Heart left ventricle (tissue), 16 donors: ENCODE results near the gene TTC34. TPM values are rescaled to one million over a fixed set of nuclear protein-coding genes. Genes with fewer than 3 reads are reported as not detected.

Source experiments
- ATAC-seq, 4 donors: fragments of 200-7000 bp; cut with Tn5 transposase; one replicate each; pipeline ENCODE4 v1.9.1; 2020 to 2022; ENCODE audit warnings: moderate library complexity in 4 of 4, mild to moderate bottlenecking in 3 of 4, moderate number of reproducible peaks in 1 of 4
- DNase-seq, 5 donors: peaks; one replicate each; pipeline ENCODE4 v3.0.0-alpha.2; 2020
- H3K27ac ChIP-seq, 12 donors: fragments of 200-600 bp; sonication (generic) in 4 of 12; one replicate each; pipeline versions ENCODE4 v1.5.0 to v1.8.0; 2016 to 2022; ENCODE audit warnings: mild to moderate bottlenecking in 2 of 12
- H3K27me3 ChIP-seq, 9 donors: fragments of 200-600 bp; sonication (generic) in 2 of 9; one replicate each; pipeline versions ENCODE4 v1.5.1 to v1.8.0; 2016 to 2022; ENCODE audit warnings: mild to moderate bottlenecking in 3 of 9
- H3K36me3 ChIP-seq, 9 donors: fragments of 200-600 bp; sonication (generic) in 2 of 9; one replicate each; pipeline versions ENCODE4 v1.5.0 to v1.8.0; 2018 to 2022; ENCODE audit warnings: mild to moderate bottlenecking in 2 of 9
- H3K4me1 ChIP-seq, 12 donors: fragments of 200-600 bp; sonication (generic) in 4 of 12; one replicate each; pipeline versions ENCODE4 v1.5.0 to v1.8.0; 2016 to 2022; ENCODE audit warnings: mild to moderate bottlenecking in 3 of 12
- H3K4me3 ChIP-seq, 12 donors: fragments of 200-600 bp; sonication (generic) in 4 of 12; one replicate each; pipeline versions ENCODE4 v1.5.0 to v1.8.0; 2017 to 2022; ENCODE audit warnings: mild to moderate bottlenecking in 9 of 12, moderate library complexity in 4 of 12
- H3K9me3 ChIP-seq, 12 donors: fragments of 200-600 bp; sonication (generic) in 4 of 12; one replicate each; pipeline versions ENCODE4 v1.5.0 to v1.8.0; 2016 to 2022; ENCODE audit warnings: mild to moderate bottlenecking in 1 of 12
- CTCF ChIP-seq, 12 donors: fragments of 200-600 bp; sonication (generic) in 4 of 12; IDR thresholded peaks; one replicate each; pipeline versions ENCODE4 v1.5.0 to v1.8.0; 2018 to 2022; ENCODE audit warnings: antibody characterized with exemption in 12 of 12, mild to moderate bottlenecking in 5 of 12
- POLR2A ChIP-seq, 2 donors: fragments of 450-650 bp; IDR thresholded peaks; one replicate each; pipeline ENCODE4 v1.6.1; 2017; ENCODE audit warnings: antibody characterized with exemption in 2 of 2, mild to moderate bottlenecking in 2 of 2, moderate library complexity in 2 of 2
- WGBS, 4 donors: extraction: QIAGEN DNeasy Blood & Tissue Kit in 2 of 4; methylation state at CpG; one replicate each; pipeline versions ENCODE4 v1.1.5 to v1.1.7; 2013 to 2018; 5-methylcytosine and 5-hydroxymethylcytosine counted together
- intact Hi-C, 10 donors: fragments of 100-400 bp; cut with DNase I; formaldehyde crosslinking; loops; one replicate each; pipeline versions ENCODE4 v1.11.1 to v1.14.2; 2022
- polyA plus RNA-seq, 2 donors: library from polyadenylated mRNA; stranded (reverse); fragments of 200-250 nt; gene quantifications; one replicate each; pipeline ENCODE4 v1.2.3, GENCODE V29; 2013
- total RNA-seq, 9 donors: library from RNA; depleted of rRNA in 2 of 9; stranded (reverse); fragments of >200 nt in 2 of 9; fragmentation: NEBNext Ultra II Directional in 3 of 9; extraction: Animal tissue kit (Norgen Biotek cat#: 25700) in 3 of 9; gene quantifications; one replicate each; pipeline versions ENCODE4 v1.1.0 to v1.2.4, GENCODE V29; 2016 to 2023
- donor health status: ischemic (EF 13 %, LVEDD 7.1; RV severe dilation, severe dysfunction).
- donor health status: healthy with polysubstance abuse.
- donor health status: DM: no; HTN: yes; CAD: no.
- donor health status: DM: no; HTN: no; CAD: no.
- donor health status: ischemic (EF 25% LVEDD 6.9; RV normal size, moderate dysfunction).
- donor health status: ischemic (EF 25% LVEDD 5.7; RV mildly dilated, moderate dysfunction).
- donor health status: healthy.
- donor health status: DM: yes; HTN: yes; CAD: no.
- donor health status: ischemic (EF 35%, LVEDD 5.7; RV mildly dilated, moderate dysfunction).
- donor health status: nonischemic (EF 11% LVEDD 7.7; RV severe dilation, severe dysfunction).
- donor health status: DM: yes; HTN: yes; CAD: no.
- donor health status: PGD.
- donor health status: ischemic (EF 29% LVEDD 5.4; RV normal size, mild dysfunction).
- donor health status: nonischemic (EF 23%, LVEDD 6.1; RV moderate dilation, normal function).

Gene TTC34
- total and polyA plus RNA-seq, 11 donors, result 0.06 to 0.67 (median 0.42) TPM; not detected in 1

GRCh38 chr1:2805801-2806430, 4.4 kb upstream of the TTC34 start:
- Histone ChIP-seq H3K27ac (no peak overlapping the region), H3K9me3 (no peaks in the 10 kb centered on the region), H3K27me3 (peaks cover 0 to 71% (median 13%) of the 10 kb centered on the region in 9 donors), H3K4me3 (no peak overlapping the region), H3K4me1 (peaks cover 0 to 4% (median 0%) of the 10 kb centered on the region in 12 donors), H3K36me3 (no peaks in the 10 kb centered on the region)
- intact Hi-C loops, result no loop called here
- WGBS, 4 donors, result 68 to 78% (median 75%) methylated on average over 25 of the region's 25 CpGs
- no peak for ATAC-seq
- TF ChIP-seq POLR2A (IDR thresholded peaks at IDR 0.05) (no peak), CTCF (IDR thresholded peaks at IDR 0.05) (no peak)
- DNase-seq, result peak in 3 of 5 donors; percentile 5 to 40 (median 5)

- intact Hi-C loops, result no loop called here
- Histone ChIP-seq H3K36me3 (no peaks in the 10 kb centered on the region), H3K27me3 (peaks cover 3 to 79% (median 13%) of the 10 kb centered on the region in 9 donors), H3K9me3 (no peaks in the 10 kb centered on the region), H3K27ac (no peak overlapping the region), H3K4me1 (peaks cover 0 to 4% (median 0%) of the 10 kb centered on the region in 12 donors), H3K4me3 (no peak overlapping the region)
- ATAC-seq, result no peak
- WGBS, 4 donors, result 64 to 72% (median 68%) methylated on average over 14 to 19 of the region's 19 CpGs
- no peak for TF ChIP-seq CTCF (IDR thresholded peaks at IDR 0.05)
- no peak for TF ChIP-seq POLR2A (IDR thresholded peaks at IDR 0.05)
- DNase-seq, result peak in 3 of 5 donors; percentile 5 to 47 (median 10)
These were observed 3.3 kb upstream of the TTC34 start for GRCh38 chr1:2804628-2805351.

GRCh38 chr1:2803931-2804627, 2.6 kb upstream of the TTC34 start:
- intact Hi-C loops, result no loop called here
- ATAC-seq (no peak), DNase-seq (peak in 3 of 5 donors; percentile 21 to 43 (median 24))
- Histone ChIP-seq H3K36me3 (no peaks in the 10 kb centered on the region), H3K9me3 (no peaks in the 10 kb centered on the region), H3K4me3 (no peak overlapping the region), H3K27me3 (peaks cover 7 to 76% (median 13%) of the 10 kb centered on the region in 9 donors), H3K27ac (no peak overlapping the region), H3K4me1 (peaks cover 0 to 4% (median 0%) of the 10 kb centered on the region in 12 donors)
- no peak for TF ChIP-seq CTCF (IDR thresholded peaks at IDR 0.05)
- TF ChIP-seq POLR2A (IDR thresholded peaks at IDR 0.05), result no peak
- WGBS, 4 donors, result 57 to 80% (median 64%) methylated on average over 1 to 19 of the region's 19 CpGs
